ENCODE results near the gene CIBAR2.

CIBAR2 gene

DNA sequence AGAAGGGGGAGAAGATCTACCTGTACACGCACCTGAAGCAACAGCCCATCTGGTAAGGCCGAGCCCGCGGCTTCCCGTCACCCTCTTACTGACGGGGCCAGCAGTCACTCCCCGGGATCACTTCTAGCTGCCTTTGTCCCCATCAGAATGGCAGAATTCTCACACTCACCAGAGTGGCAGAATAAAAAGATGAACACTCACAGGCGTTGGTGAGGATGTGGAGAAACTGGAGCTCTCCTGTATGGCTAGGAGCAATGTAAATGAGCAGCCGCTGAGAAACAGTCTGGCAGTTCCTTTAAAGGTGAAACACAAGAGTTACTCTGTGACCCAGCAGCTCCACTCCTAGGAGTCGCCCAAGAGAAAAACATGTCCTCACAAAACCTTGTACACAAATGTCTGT is 33.3 kb downstream of the CIBAR2 start:
- H4K8ac ChIP-seq (ENCODE audit: low read depth, low read length), result no peak overlapping the region
- no peaks in the 10 kb centered on the region for H3K79me1 ChIP-seq (ENCODE audit: low read length)
- no peak overlapping the region for H4K91ac ChIP-seq (ENCODE audit: low read depth, low read length)
- no peaks in the 10 kb centered on the region for H3K79me2 ChIP-seq (ENCODE audit: control insufficient read depth, insufficient read depth, low read length, poor library complexity)
- no peak overlapping the region for H3K4ac ChIP-seq (ENCODE audit: low read depth, low read length)
- H4K12ac ChIP-seq (ENCODE audit: low read depth, low read length), result no peak overlapping the region
- H3K9me3 ChIP-seq (ENCODE audit: insufficient read depth, low read depth, low read length), result peaks cover 4% of the 10 kb centered on the region
- no peak overlapping the region for H3K9ac ChIP-seq (ENCODE audit: low read length)
- no peak overlapping the region for H3K27ac ChIP-seq (ENCODE audit: low read depth, low read length)
- peaks cover 10 to 21% of the 10 kb centered on the region in 2 experiments for H3K36me3 ChIP-seq (ENCODE audit: control insufficient read depth in 1 of 2, insufficient read depth in 2 of 2, low read length in 2 of 2)
- H2BK12ac ChIP-seq (ENCODE audit: low read length), result no peak overlapping the region
- no peak overlapping the region for H2AK5ac ChIP-seq (ENCODE audit: low read length)
- peaks cover 10% of the 10 kb centered on the region for H3K27me3 ChIP-seq (ENCODE audit: insufficient read depth, low read length)
- peaks cover 7 to 20% of the 10 kb centered on the region in 2 experiments for H3K4me1 ChIP-seq (ENCODE audit: control insufficient read depth in 1 of 2, insufficient read depth in 2 of 2, low read length in 2 of 2)
- no peak overlapping the region for H2BK5ac ChIP-seq (ENCODE audit: low read depth, low read length, poor library complexity)
- no peak for DNase-seq
- H2BK120ac ChIP-seq (ENCODE audit: insufficient read depth, low read length, poor library complexity), result no peak overlapping the region
- H3K4me2 ChIP-seq (ENCODE audit: low read length), result no peak overlapping the region
- WGBS (ENCODE audit: extremely low coverage, insufficient coverage, insufficient read length), result no CpG with 5 or more reads among the region's 10 CpGs
- H3K23ac ChIP-seq (ENCODE audit: low read length), result no peak overlapping the region
- no peak overlapping the region for H3K14ac ChIP-seq (ENCODE audit: low read length)
- H3K18ac ChIP-seq (ENCODE audit: low read length), result no peak overlapping the region
- H2AFZ ChIP-seq (ENCODE audit: insufficient read depth, low read length, poor library complexity), result no peak overlapping the region
- H3K4me3 ChIP-seq (ENCODE audit: low read depth, low read length), result no peak overlapping the region

DNA sequence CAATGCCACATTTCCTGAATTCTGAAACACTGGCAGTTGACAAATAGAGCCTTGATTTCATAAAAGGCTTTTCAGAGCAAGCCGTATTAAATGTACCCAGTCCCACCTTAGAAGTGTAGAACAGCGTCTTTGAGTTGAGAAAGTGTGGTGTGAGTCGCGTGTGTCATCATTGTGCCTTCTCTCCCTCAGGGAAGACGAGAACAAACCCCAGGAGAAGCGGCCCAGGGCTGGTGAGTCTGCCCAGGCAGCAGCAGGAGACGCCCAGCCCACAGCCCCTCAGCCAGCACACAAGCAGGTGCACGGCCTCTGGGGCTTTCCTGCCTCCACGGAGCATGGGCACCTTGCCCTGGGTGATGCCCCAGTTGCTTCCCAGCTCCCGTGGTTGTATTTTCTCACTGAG is 34.0 kb downstream of the CIBAR2 start:
- Histone ChIP-seq H3K4me1 (ENCODE audit: control insufficient read depth in 1 of 2, insufficient read depth in 2 of 2, low read length in 2 of 2) (peaks cover 7 to 20% of the 10 kb centered on the region in 2 experiments), H3K4me3 (ENCODE audit: low read depth, low read length) (no peak overlapping the region), H3K9me3 (ENCODE audit: insufficient read depth, low read depth, low read length) (peaks cover 4% of the 10 kb centered on the region), H3K18ac (ENCODE audit: low read length) (no peak overlapping the region), H3K27me3 (ENCODE audit: insufficient read depth, low read length) (peaks cover 4% of the 10 kb centered on the region), H2BK120ac (ENCODE audit: insufficient read depth, low read length, poor library complexity) (no peak overlapping the region), H3K36me3 (ENCODE audit: control insufficient read depth in 1 of 2, insufficient read depth in 2 of 2, low read length in 2 of 2) (peaks cover 10 to 25% of the 10 kb centered on the region in 2 experiments), H2BK5ac (ENCODE audit: low read depth, low read length, poor library complexity) (no peak overlapping the region), H3K9ac (ENCODE audit: low read length) (no peak overlapping the region), H4K91ac (ENCODE audit: low read depth, low read length) (no peak overlapping the region), H2AK5ac (ENCODE audit: low read length) (no peak overlapping the region), H3K23ac (ENCODE audit: low read length) (no peak overlapping the region), H4K8ac (ENCODE audit: low read depth, low read length) (no peak overlapping the region), H3K4me2 (ENCODE audit: low read length) (no peak overlapping the region), H3K4ac (ENCODE audit: low read depth, low read length) (no peak overlapping the region), H2BK12ac (ENCODE audit: low read length) (no peak overlapping the region), H3K79me2 (ENCODE audit: control insufficient read depth, insufficient read depth, low read length, poor library complexity) (no peaks in the 10 kb centered on the region), H3K14ac (ENCODE audit: low read length) (no peak overlapping the region), H3K27ac (ENCODE audit: low read depth, low read length) (no peak overlapping the region), H4K12ac (ENCODE audit: low read depth, low read length) (no peak overlapping the region), H3K79me1 (ENCODE audit: low read length) (no peaks in the 10 kb centered on the region), H2AFZ (ENCODE audit: insufficient read depth, low read length, poor library complexity) (no peak overlapping the region)
- WGBS (ENCODE audit: extremely low coverage, insufficient coverage, insufficient read length), result no CpG with 5 or more reads among the region's 10 CpGs
- DNase-seq, result no peak

- DNase-seq, result no peak
- Histone ChIP-seq H3K4me2 (ENCODE audit: low read length) (no peak overlapping the region), H2AK5ac (ENCODE audit: low read length) (no peak overlapping the region), H3K4me1 (ENCODE audit: control insufficient read depth in 1 of 2, insufficient read depth in 2 of 2, low read length in 2 of 2) (peaks cover 7 to 18% of the 10 kb centered on the region in 2 experiments), H3K9ac (ENCODE audit: low read length) (no peak overlapping the region), H4K91ac (ENCODE audit: low read depth, low read length) (no peak overlapping the region), H3K14ac (ENCODE audit: low read length) (no peak overlapping the region), H2BK12ac (ENCODE audit: low read length) (no peak overlapping the region), H2BK120ac (ENCODE audit: insufficient read depth, low read length, poor library complexity) (no peak overlapping the region), H3K27me3 (ENCODE audit: insufficient read depth, low read length) (no peaks in the 10 kb centered on the region), H3K23ac (ENCODE audit: low read length) (no peak overlapping the region), H2AFZ (ENCODE audit: insufficient read depth, low read length, poor library complexity) (no peak overlapping the region), H4K8ac (ENCODE audit: low read depth, low read length) (no peak overlapping the region), H3K18ac (ENCODE audit: low read length) (no peak overlapping the region), H3K79me2 (ENCODE audit: control insufficient read depth, insufficient read depth, low read length, poor library complexity) (no peaks in the 10 kb centered on the region), H3K4me3 (ENCODE audit: low read depth, low read length) (no peak overlapping the region), H3K27ac (ENCODE audit: low read depth, low read length) (no peak overlapping the region), H3K4ac (ENCODE audit: low read depth, low read length) (no peak overlapping the region), H3K36me3 (ENCODE audit: control insufficient read depth in 1 of 2, insufficient read depth in 2 of 2, low read length in 2 of 2) (peaks cover 15 to 28% of the 10 kb centered on the region in 2 experiments), H4K12ac (ENCODE audit: low read depth, low read length) (no peak overlapping the region), H3K9me3 (ENCODE audit: insufficient read depth, low read depth, low read length) (peaks cover 4% of the 10 kb centered on the region), H2BK5ac (ENCODE audit: low read depth, low read length, poor library complexity) (no peak overlapping the region), H3K79me1 (ENCODE audit: low read length) (no peaks in the 10 kb centered on the region)
- WGBS (ENCODE audit: extremely low coverage, insufficient coverage, insufficient read length), result no CpG with 5 or more reads among the region's 16 CpGs
Measured at GRCh38 chr16:85077576-85078125, 34.6 kb downstream of the CIBAR2 start.

DNA sequence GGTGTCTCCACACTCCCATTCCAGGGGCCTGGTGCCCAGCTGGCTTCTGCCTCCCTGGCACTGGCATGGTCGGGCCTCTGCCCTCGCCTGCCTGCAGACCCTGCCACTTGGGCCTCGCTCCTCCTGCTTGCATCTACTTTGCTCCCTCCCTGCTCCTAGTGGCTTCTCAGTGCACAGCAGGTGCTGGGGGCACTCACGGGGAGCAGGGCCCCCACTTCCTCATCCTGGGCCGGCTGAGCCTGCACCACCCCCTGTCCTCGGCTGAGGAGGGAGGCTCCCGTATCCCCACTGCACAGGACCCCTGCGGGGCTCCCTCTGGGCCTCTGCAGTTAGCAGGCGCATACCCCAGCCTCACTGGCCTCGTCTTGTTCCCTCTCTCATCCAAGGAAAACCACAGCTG is 35.2 kb downstream of the CIBAR2 start:
- Histone ChIP-seq H3K4me2 (ENCODE audit: low read length) (no peak overlapping the region), H2AFZ (ENCODE audit: insufficient read depth, low read length, poor library complexity) (no peak overlapping the region), H3K9me3 (ENCODE audit: insufficient read depth, low read depth, low read length) (peaks cover 4% of the 10 kb centered on the region), H3K23ac (ENCODE audit: low read length) (no peak overlapping the region), H3K27me3 (ENCODE audit: insufficient read depth, low read length) (no peaks in the 10 kb centered on the region), H3K4me1 (ENCODE audit: control insufficient read depth in 1 of 2, insufficient read depth in 2 of 2, low read length in 2 of 2) (peaks cover 7 to 12% of the 10 kb centered on the region in 2 experiments), H3K79me1 (ENCODE audit: low read length) (no peaks in the 10 kb centered on the region), H3K36me3 (ENCODE audit: control insufficient read depth in 1 of 2, insufficient read depth in 2 of 2, low read length in 2 of 2) (peaks cover 15 to 28% of the 10 kb centered on the region in 2 experiments), H2BK5ac (ENCODE audit: low read depth, low read length, poor library complexity) (no peak overlapping the region), H4K12ac (ENCODE audit: low read depth, low read length) (no peak overlapping the region), H3K9ac (ENCODE audit: low read length) (no peak overlapping the region), H3K18ac (ENCODE audit: low read length) (no peak overlapping the region), H4K91ac (ENCODE audit: low read depth, low read length) (no peak overlapping the region), H3K27ac (ENCODE audit: low read depth, low read length) (no peak overlapping the region), H2BK12ac (ENCODE audit: low read length) (no peak overlapping the region), H2BK120ac (ENCODE audit: insufficient read depth, low read length, poor library complexity) (no peak overlapping the region), H2AK5ac (ENCODE audit: low read length) (no peak overlapping the region), H3K14ac (ENCODE audit: low read length) (no peak overlapping the region), H3K79me2 (ENCODE audit: control insufficient read depth, insufficient read depth, low read length, poor library complexity) (no peaks in the 10 kb centered on the region), H3K4me3 (ENCODE audit: low read depth, low read length) (no peak overlapping the region), H3K4ac (ENCODE audit: low read depth, low read length) (no peak overlapping the region), H4K8ac (ENCODE audit: low read depth, low read length) (no peak overlapping the region)
- no peak for DNase-seq
- WGBS (ENCODE audit: extremely low coverage, insufficient coverage, insufficient read length), result no CpG with 5 or more reads among the region's 10 CpGs

Data from trophoblast cell (in vitro differentiated cells and primary cell).